GM12878 (cell line): ENCODE results near the gene EEF2K. TPM values are rescaled to one million over a fixed set of nuclear protein-coding genes. Genes with fewer than 3 reads are reported as not detected.
"Not testable (repeated sequence)": the region's sequence is repeated elsewhere in the genome, so short reads cannot be mapped to it uniquely, and the experiment has no call there.

Experiments used
- ATAC-seq: fragments of 200-7000 bp; cut with Tn5 transposase; 3 replicates; pipeline ENCODE4 v1.9.1; 2020; ENCODE audit warnings: mild to moderate bottlenecking, moderate library complexity
- BruUV-seq: library from RNA; stranded (reverse); fragments of 400-500 nt; replicated peaks from 2 replicates; lab custom pipeline; 2021; lab: Mats Ljungman, UMichigan
- CTCF ChIA-PET: fragments of 300-600 bp; sonication (Branson Sonifier 250); formaldehyde crosslinking; extraction: SDS; loops from one replicate; lab custom pipeline; 2021; ENCODE audit warnings: inconsistent platforms; lab: Yijun Ruan, JAX
- POLR2A ChIA-PET: fragments of 350-600 bp; formaldehyde crosslinking; extraction: SDS; loops from one replicate; lab custom pipeline; 2021; ENCODE audit warnings: inconsistent platforms; lab: Charles Lee
- RAD21 ChIA-PET: fragments of 300-600 bp; sonication (Branson Sonifier 250); formaldehyde crosslinking; loops from one replicate; lab custom pipeline; 2023; ENCODE audit warnings: antibody characterized with exemption; ENCODE audit not compliant: unreplicated experiment; lab: Charles Lee
- SMC1A ChIA-PET: fragments of 300-600 bp; sonication (Branson Sonifier 250); formaldehyde crosslinking; loops from one replicate; lab custom pipeline; 2023; ENCODE audit not compliant: unreplicated experiment, uncharacterized antibody; lab: Charles Lee
- DNase-seq: peaks from one replicate; pipeline ENCODE4 v3.0.0-alpha.2; 2011; ENCODE audit warnings: low read depth, low spot score
- FAIRE-seq: peaks from 3 replicates; lab custom pipeline; 2011; peaks lifted over from hg19 to GRCh38; lab: Jason Lieb, UNC
- H2AFZ ChIP-seq: 2 replicates; pipeline ENCODE4 v1.6.0; 2011; ENCODE audit warnings: low read depth, low read length, control low read depth; ENCODE audit not compliant: control insufficient read depth
- H3K27ac ChIP-seq: 2 replicates; pipeline ENCODE4 v1.5.1; 2011; ENCODE audit warnings: control low read depth; ENCODE audit not compliant: control insufficient read depth, insufficient read depth
- H3K27me3 ChIP-seq, 2 experiments: replicated peaks in 1 of 2; 2 replicates each; pipeline versions ENCODE4 v1.6.0 to v1.6.1; 2011; ENCODE audit warnings: low read length in 1 of 2; ENCODE audit not compliant: control insufficient read depth in 2 of 2, insufficient read depth in 2 of 2
- H3K36me3 ChIP-seq, 2 experiments: 2 replicates each; pipeline ENCODE4 v1.5.1; 2011; ENCODE audit warnings: low read length in 1 of 2; ENCODE audit not compliant: control insufficient read depth in 2 of 2, insufficient read depth in 2 of 2
- H3K4me1 ChIP-seq: 2 replicates; pipeline ENCODE4 v1.6.1; 2011; ENCODE audit warnings: mild to moderate bottlenecking, low read length, moderate library complexity, mixed read lengths; ENCODE audit not compliant: control insufficient read depth, insufficient read depth
- H3K4me2 ChIP-seq: 2 replicates; pipeline ENCODE4 v1.6.0; 2011; ENCODE audit warnings: control low read depth; ENCODE audit not compliant: control insufficient read depth, insufficient read depth
- H3K4me3 ChIP-seq: fragments of 200-600 bp; sonication (generic); 2 replicates; pipeline ENCODE4 v1.5.1; 2016
- H3K79me2 ChIP-seq: 2 replicates; pipeline ENCODE4 v1.6.0; 2011; ENCODE audit warnings: low read length; ENCODE audit not compliant: control insufficient read depth, insufficient read depth
- H3K9ac ChIP-seq: 2 replicates; pipeline ENCODE4 v1.8.0; 2011; ENCODE audit warnings: low read length, control low read depth, mixed read lengths; ENCODE audit not compliant: control insufficient read depth, insufficient read depth
- H3K9me3 ChIP-seq: replicated peaks from 3 replicates; pipeline ENCODE4 v1.5.1; 2011; ENCODE audit warnings: mild to moderate bottlenecking, low read length; ENCODE audit not compliant: control insufficient read depth, insufficient read depth
- H4K20me1 ChIP-seq: 2 replicates; pipeline ENCODE4 v1.6.0; 2011; ENCODE audit not compliant: control insufficient read depth, insufficient read depth
- CHD4 ChIP-seq: fragments of 200-600 bp; sonication (generic); IDR thresholded peaks from 2 replicates; pipeline ENCODE4 v1.6.1; 2016; ENCODE audit warnings: mild to moderate bottlenecking
- FOXM1 ChIP-seq: IDR thresholded peaks from 2 replicates; pipeline ENCODE4 v1.6.1; 2012; ENCODE audit warnings: low read depth, mild to moderate bottlenecking, inconsistent platforms, low read length, moderate library complexity
- NRF1 ChIP-seq: conservative IDR thresholded peaks from 2 replicates; pipeline ENCODE4 v1.6.1; 2011; ENCODE audit warnings: mild to moderate bottlenecking, low read depth, low read length, improper control_type of control experiment
- PAX5 ChIP-seq: IDR thresholded peaks from 2 replicates; pipeline ENCODE4 v1.6.1; 2011; ENCODE audit warnings: low read depth, low read length, borderline replicate concordance
- PKNOX1 ChIP-seq: fragments of 450-650 bp; IDR thresholded peaks from 2 replicates; pipeline ENCODE4 v1.6.1; 2016; ENCODE audit warnings: mild to moderate bottlenecking
- WGBS: methylation state at CpG from one replicate; pipeline ENCODE4 v1.1.6; 2016; ENCODE audit warnings: low lambda C conversion rate; ENCODE audit not compliant: insufficient replicate concordance, insufficient coverage; ENCODE audit errors: missing lambda C conversion rate; 5-methylcytosine and 5-hydroxymethylcytosine counted together
- in situ Hi-C: fragments of 300-500 bp; cut with MboI; formaldehyde crosslinking; loops from 9 replicates; pipeline ENCODE4 v1.14.3; 2018; ENCODE audit warnings: mixed read lengths
- intact Hi-C: fragments of 100-400 bp; cut with micrococcal nuclease; formaldehyde crosslinking; loops from one replicate; pipeline ENCODE4 v1.14.2; 2022; ENCODE audit not compliant: unreplicated experiment
- polyA plus RNA-seq, 11 experiments: library from polyadenylated mRNA; depleted of rRNA in 4 of 11; unstranded in 6 of 11; stranded (reverse) in 5 of 11; fragments of >200 nt; fragmentation: Nextera tagmentation in 4 of 11; fragmentation: Illumina TruSeq in 1 of 11; extraction: Ambion mirVana in 4 of 11; extraction: Trizol in 1 of 11; gene quantifications; 1 replicate in 1 of 11; 2 replicates in 10 of 11; pipeline versions ENCODE4 v1.2.1 to v1.2.3, GENCODE V29; 2011 to 2016; ENCODE audit warnings: inconsistent platforms in 2 of 11, missing spikeins in 2 of 11, low read depth in 1 of 11
- total RNA-seq, 4 experiments: library from RNA; depleted of rRNA in 3 of 4; stranded (reverse); fragments of >200 nt in 3 of 4; fragmentation: Illumina TruSeq in 1 of 4; extraction: Trizol in 1 of 4; gene quantifications; 2 replicates each; pipeline versions ENCODE4 v1.2.1 to v1.2.3, GENCODE V29; 2013 to 2021

EEF2K gene
- total and polyA plus RNA-seq, 10 of the 15 experiments (the other 5 are each of a cell fraction or from before 2014, with no cell fraction given), result 2.0 to 29.6 (median 12.2) TPM

GRCh38 chr16:22216191-22216831, 10.2 kb downstream of the EEF2K start (continued):
- TF ChIP-seq PAX5 (no peak), NRF1 (no peak), PKNOX1 (no peak), FOXM1 (no peak), CHD4 (no peak)

GRCh38 chr16:22216832-22217225, 10.8 kb downstream of the EEF2K start:
- Histone ChIP-seq H3K36me3 (peaks cover 11% of the 10 kb centered on the region in 2 experiments), H3K4me1 (peaks cover 12% of the 10 kb centered on the region), H3K79me2 (peaks cover 37% of the 10 kb centered on the region)
- FAIRE-seq, H3K4me2 ChIP-seq, H3K27ac ChIP-seq, H3K9ac ChIP-seq, H3K27me3 ChIP-seq, intact Hi-C loops, DNase-seq, BruUV-seq, H2AFZ ChIP-seq, H4K20me1 ChIP-seq, in situ Hi-C loops, H3K9me3 ChIP-seq, H3K4me3 ChIP-seq, ATAC-seq: not testable (repeated sequence)
- ChIA-PET SMC1A (interaction anchor here (1.0 to 8.2 kb wide), 4 partner anchors 9 to 25 kb away, joined by 3 to 83 read pairs (median 10); partner anchors contain the start of gene EEF2K), RAD21 (interaction anchor here (0.5 to 2.1 kb wide), 2 partner anchors 10 to 21 kb away, joined by 3 to 11 read pairs; partner anchors contain the start of gene EEF2K), POLR2A (interaction anchor here (2.7 to 4.0 kb wide), 2 partner anchors 9 to 25 kb away, joined by 17 to 21 read pairs; no protein-coding TSS in a partner anchor), CTCF (interaction anchor here (1.1 to 4.6 kb wide), 4 partner anchors 9 to 84 kb away, joined by 3 to 38 read pairs (median 6); partner anchors contain the start of gene EEF2K)
- WGBS, result 89% methylated on average over 6 of the region's 7 CpGs
